Islet of Langerhans (tissue), 1 donor: Measurements from ENCODE around the gene SHISA5.
"Not testable (repeated sequence)": the region's sequence is repeated elsewhere in the genome, so short reads cannot be mapped to it uniquely, and the experiment has no call there.

Experiments used
- FAIRE-seq: peaks from one replicate; lab custom pipeline; 2011; peaks lifted over from hg19 to GRCh38; lab: Jason Lieb, UNC

Gene SHISA5

GRCh38 chr3:48477959-48478520, 25.9 kb downstream of the SHISA5 start:
- no peak for FAIRE-seq

- no peak for FAIRE-seq
Observed at GRCh38 chr3:48476426-48477053, 27.4 kb downstream of the SHISA5 start.

- FAIRE-seq = no peak
Observed at GRCh38 chr3:48475188-48475587, 28.8 kb downstream of the SHISA5 start.

- no peak for FAIRE-seq
Observed at GRCh38 chr3:48474619-48475018, 29.4 kb downstream of the SHISA5 start.

GRCh38 chr3:48474031-48474430, 29.9 kb downstream of the SHISA5 start:
- FAIRE-seq = not testable (repeated sequence)

GRCh38 chr3:48473617-48473952, 30.4 kb downstream of the SHISA5 start:
- no peak for FAIRE-seq

GRCh38 chr3:48472923-48473616, 30.9 kb downstream of the SHISA5 start:
- peak; percentile 56 for FAIRE-seq

- no peak for FAIRE-seq
Observed at GRCh38 chr3:48472673-48472922, 31.4 kb downstream of the SHISA5 start.

- FAIRE-seq = no peak
Observed at GRCh38 chr3:48470286-48470685, 33.7 kb downstream of the SHISA5 start.

GRCh38 chr3:48469046-48469915, 34.7 kb downstream of the SHISA5 start:
- FAIRE-seq = no peak

- no peak for FAIRE-seq
Observed at GRCh38 chr3:48468329-48468731, 35.6 kb downstream of the SHISA5 start.

GRCh38 chr3:48467473-48468267, 36.3 kb downstream of the SHISA5 start:
- no peak for FAIRE-seq

- no peak for FAIRE-seq
Observed at GRCh38 chr3:48467110-48467454, 36.9 kb downstream of the SHISA5 start.

GRCh38 chr3:48466386-48467109, 37.4 kb downstream of the SHISA5 start:
- no peak for FAIRE-seq

GRCh38 chr3:48465531-48466378, 38.2 kb downstream of the SHISA5 start:
- peak; percentile 94 for FAIRE-seq

GRCh38 chr3:48465237-48465530, 38.8 kb downstream of the SHISA5 start:
- FAIRE-seq = no peak

GRCh38 chr3:48464713-48465221, 39.2 kb downstream of the SHISA5 start:
- FAIRE-seq = no peak

- no peak for FAIRE-seq
Observed at GRCh38 chr3:48463703-48464102, 40.3 kb downstream of the SHISA5 start.

GRCh38 chr3:48461767-48462166, 42.2 kb downstream of the SHISA5 start:
- not testable (repeated sequence) for FAIRE-seq

GRCh38 chr3:48460517-48460902, 43.5 kb downstream of the SHISA5 start:
- FAIRE-seq = no peak
